Upper lobe of left lung (tissue), 4 donors: Measurements from ENCODE around the gene DTWD2.

ENCODE experiments used
- POLR2A ChIP-seq, 4 donors: fragments of 450-650 bp; IDR thresholded peaks; one replicate each; pipeline ENCODE4 v1.5.1; 2016 to 2017; ENCODE audit warnings: antibody characterized with exemption in 4 of 4, mild to moderate bottlenecking in 2 of 4
- POLR2AphosphoS5 ChIP-seq, 2 donors: sonication (generic); formaldehyde crosslinking; IDR thresholded peaks; one replicate each; pipeline ENCODE4 v1.5.1; 2017; ENCODE audit warnings: antibody characterized with exemption in 2 of 2
- TF ChIP-seq, protein P1 (sequence below), 6 experiments: fragments of 450-650 bp in 4 of 6; fragments of 200-600 bp in 2 of 6; sonication (generic) in 2 of 6; IDR thresholded peaks; one replicate each; pipeline ENCODE4 v1.5.1; 2016 to 2019; ENCODE audit warnings: antibody characterized with exemption in 6 of 6

DNA sequence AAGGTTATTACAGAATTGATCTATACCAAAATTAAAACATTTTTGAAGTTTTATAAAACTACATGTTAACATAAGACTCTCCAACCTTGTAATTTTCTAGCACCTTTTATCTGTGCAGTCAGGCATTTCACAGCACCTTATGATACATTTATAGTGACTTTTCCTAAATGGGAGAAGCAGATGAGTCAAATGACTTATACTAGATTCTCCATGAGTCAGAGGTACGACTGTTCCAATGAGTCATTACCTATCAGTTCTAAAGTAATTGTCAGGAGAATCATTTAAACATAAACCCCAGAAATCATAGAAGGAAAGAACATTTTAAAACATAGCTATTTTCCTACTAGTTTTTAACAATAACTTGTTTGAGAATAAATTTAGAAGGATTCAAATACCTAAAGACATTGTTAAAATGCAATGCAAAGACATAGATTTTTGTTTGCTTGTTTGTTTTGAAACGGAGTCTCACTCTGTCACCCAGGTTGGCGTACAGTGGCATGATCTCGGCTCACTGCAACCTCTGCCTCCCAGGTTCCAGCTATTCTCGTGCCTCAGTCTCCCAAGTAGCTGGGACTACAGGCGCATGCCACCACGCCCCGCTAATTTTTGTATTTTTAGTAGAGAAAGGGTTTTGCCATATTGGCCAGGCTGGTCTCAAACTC, 47.9 kb upstream of the DTWD2 start:
- TF ChIP-seq, protein P1, sequence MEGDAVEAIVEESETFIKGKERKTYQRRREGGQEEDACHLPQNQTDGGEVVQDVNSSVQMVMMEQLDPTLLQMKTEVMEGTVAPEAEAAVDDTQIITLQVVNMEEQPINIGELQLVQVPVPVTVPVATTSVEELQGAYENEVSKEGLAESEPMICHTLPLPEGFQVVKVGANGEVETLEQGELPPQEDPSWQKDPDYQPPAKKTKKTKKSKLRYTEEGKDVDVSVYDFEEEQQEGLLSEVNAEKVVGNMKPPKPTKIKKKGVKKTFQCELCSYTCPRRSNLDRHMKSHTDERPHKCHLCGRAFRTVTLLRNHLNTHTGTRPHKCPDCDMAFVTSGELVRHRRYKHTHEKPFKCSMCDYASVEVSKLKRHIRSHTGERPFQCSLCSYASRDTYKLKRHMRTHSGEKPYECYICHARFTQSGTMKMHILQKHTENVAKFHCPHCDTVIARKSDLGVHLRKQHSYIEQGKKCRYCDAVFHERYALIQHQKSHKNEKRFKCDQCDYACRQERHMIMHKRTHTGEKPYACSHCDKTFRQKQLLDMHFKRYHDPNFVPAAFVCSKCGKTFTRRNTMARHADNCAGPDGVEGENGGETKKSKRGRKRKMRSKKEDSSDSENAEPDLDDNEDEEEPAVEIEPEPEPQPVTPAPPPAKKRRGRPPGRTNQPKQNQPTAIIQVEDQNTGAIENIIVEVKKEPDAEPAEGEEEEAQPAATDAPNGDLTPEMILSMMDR (IDR thresholded peaks at IDR 0.05), result no peak
- TF ChIP-seq POLR2A (IDR thresholded peaks at IDR 0.05) (no peak), POLR2AphosphoS5 (IDR thresholded peaks at IDR 0.05) (no peak)
